M059J (cell line): ENCODE data around the gene MPV17. TPM values are rescaled to one million over a fixed set of nuclear protein-coding genes. Genes with fewer than 3 reads are reported as not detected.
"Not testable (repeated sequence)": the region's sequence is repeated elsewhere in the genome, so short reads cannot be mapped to it uniquely, and the experiment has no call there.

Experiments
- DNase-seq: peaks from one replicate; pipeline ENCODE4 v3.0.0-alpha.2; 2012; ENCODE audit warnings: low read depth
- total RNA-seq: library from RNA; depleted of rRNA; stranded (reverse); fragments of >200 nt; shearing (Covaris generic); gene quantifications from 2 replicates; pipeline ENCODE4 v1.2.3, GENCODE V29; 2014

Gene MPV17
- total RNA-seq, 1 experiment from 2014 or later: 95.2 TPM

DNA sequence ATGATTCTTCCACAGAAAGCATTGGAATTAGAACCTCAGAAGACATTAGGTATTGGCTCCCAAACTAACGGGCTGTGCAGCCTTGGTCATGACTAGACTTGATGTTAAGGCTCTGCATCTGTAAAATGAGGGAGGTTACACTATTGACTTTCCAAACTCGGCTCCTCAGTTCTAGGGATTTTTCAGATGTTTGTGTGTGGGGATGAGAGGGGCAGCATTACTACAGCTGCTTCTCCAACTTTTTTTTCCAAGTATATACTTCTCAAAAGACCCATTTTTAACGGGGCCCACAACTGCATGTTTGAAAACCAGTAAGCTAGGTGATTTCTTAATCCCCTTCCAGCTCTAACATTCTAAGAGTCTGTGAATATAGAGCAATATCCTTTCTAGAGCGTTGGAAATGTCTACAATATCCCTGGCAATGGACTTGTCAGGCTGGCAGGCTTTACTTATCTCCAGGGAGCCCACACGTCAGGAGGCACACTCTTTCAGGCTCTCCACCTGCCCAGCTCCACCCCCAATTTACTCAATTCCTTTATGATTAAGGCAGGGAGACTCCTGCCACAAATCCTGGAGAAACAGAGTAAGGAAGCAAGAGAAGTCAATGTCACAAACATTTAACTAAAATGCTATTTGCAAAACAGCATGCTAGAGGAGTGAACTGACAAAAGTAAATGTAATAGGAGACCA is 844 bp upstream of the MPV17 start:
- DNase-seq: no peak

DNA sequence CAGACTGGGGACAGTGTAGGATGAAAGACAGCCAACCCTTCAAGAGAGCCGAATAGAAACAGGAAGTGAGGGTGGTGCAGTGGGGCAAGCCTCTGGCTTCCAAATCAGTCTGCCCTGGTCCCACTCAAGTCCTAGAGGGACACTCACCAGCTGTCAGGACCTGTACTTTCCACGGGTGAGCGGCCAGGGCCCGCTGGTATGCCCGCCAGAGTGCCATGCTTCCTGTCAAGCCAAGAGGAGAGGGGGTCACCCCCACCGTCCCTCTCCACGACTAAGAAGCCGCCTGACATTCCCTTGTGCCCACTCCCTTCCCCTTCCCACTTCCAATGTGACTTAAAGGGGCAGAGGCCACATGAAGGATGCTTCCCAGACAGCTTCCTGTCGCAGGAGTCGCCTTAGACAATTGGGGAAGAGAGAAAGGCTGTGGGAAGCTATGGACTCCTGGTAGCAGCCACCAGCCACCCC is 564 bp downstream of the MPV17 start:
- peak; percentile 27 for DNase-seq

DNA sequence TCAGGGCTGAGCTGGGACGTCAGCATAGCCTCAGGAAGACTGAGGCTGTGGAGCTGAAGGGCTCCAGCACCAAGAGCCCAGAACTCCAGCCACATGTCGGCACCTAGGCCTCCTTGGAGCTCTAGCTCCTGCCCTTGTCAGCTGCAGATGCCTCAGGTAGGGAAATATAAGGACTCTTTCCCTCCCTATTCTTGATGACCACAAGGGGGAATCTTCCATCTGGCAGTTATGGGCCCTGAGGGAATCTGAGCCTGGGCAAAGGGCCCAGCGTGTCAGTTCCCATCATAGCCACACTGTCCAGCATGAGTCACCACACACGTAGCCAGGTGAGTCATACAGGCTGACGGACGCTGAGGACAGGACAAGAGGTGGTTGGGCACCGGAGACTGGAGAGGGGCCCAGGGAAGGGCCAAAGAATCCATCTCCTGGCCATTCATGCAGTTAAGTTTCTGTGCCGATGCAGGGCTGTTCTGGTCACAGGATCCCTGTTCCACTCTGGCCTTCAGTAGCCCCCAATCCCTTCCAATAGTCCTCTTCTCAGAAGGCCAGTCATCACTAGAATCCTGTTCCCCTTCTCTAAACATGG is 1.8 kb downstream of the MPV17 start:
- peak; percentile 99 for DNase-seq

DNA sequence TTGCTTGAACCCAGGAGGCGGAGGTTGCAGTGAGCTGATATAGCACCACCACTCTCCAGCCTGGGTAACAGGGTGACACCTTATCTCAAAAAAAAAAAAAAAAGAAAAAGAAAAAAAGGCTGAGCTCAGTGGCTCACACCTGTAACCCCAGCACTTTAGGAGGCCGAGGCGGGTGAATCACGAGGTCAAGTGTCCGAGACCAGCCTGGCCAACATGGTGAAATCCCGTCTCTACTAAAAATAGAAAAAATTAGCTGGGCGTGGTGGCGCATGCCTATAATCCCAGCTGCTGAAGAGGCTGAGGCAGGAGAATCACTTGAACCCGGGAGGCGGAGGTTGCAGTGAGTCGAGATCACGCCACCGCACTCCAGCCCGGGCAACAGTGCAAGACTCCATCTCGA is 3.1 kb downstream of the MPV17 start:
- not testable (repeated sequence) for DNase-seq

DNA sequence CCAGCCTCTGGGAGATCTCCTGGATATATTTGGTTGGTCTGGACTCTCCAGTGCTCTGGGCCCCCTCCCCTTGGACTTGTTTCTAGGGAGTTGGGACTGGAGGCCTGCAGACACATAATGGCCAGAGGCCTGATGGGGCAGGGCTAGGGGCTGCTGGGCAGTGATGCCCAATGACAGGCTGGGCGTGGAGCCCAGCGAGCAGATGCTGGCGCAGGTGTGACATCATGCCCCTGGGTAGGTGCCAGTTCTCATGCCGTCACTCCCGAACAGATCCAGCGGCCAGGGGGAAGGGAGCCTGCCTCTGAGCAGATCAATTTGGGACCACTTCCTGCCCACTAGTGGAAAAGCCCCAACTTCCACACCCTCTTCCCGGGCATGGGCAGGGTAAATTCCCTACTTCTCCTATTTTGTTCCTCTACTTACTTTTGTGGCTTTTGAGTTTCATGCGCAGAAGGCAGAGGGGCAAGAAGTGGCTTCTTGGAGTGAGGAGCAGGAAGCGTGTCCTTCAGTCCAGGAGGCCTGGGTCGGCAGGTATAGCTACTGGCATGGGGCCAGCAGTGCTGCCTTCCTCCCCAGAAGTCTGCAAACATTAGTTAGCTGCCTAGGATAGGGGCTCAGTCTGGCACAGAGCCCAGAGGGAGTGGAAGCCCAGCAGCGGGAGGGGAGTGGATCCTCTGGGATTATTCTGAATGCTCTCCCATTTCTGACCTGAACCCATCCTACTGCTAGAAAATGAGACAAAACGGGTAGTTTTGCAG is 6.1 kb downstream of the MPV17 start:
- no peak for DNase-seq

DNA sequence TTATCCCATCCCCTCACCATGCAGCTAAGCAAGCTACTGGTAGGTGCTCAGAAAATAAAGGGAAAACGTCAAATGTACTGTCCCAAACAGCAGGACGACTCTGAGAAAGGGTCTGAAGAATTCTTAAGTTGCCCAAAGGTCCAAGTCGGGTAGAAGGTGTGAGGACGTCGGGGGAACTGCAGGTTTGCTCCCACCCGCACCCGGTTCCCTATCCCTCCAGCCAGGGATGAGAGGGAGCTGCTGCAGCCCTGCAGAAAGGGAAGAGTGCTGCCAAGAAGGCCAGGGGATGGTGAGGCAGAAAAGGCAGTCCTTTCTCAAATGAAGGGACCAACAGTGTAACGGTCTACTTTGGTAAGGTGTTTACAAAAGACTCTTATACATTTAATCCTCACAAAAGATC is 7.8 kb downstream of the MPV17 start:
- DNase-seq: no peak

DNA sequence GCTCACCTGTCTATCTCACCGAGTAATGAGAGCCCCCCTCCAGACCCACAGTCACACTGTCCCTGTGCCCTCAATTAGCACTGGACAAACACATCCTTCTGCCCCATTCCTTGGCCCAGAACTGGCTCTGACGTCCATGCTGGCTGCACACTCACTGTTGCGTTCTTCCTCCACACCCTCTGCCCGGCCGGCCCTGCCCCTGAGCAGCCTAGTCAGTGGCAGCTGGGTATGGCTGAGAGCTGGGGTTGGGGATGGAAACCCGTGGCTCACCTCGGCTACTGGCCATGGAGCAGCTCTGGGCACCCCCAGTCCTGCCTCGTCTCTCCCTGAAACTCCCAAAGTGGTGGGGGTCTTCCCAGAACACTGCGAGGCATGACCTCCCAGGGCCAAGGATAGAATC is 8.2 kb downstream of the MPV17 start:
- no peak for DNase-seq

DNA sequence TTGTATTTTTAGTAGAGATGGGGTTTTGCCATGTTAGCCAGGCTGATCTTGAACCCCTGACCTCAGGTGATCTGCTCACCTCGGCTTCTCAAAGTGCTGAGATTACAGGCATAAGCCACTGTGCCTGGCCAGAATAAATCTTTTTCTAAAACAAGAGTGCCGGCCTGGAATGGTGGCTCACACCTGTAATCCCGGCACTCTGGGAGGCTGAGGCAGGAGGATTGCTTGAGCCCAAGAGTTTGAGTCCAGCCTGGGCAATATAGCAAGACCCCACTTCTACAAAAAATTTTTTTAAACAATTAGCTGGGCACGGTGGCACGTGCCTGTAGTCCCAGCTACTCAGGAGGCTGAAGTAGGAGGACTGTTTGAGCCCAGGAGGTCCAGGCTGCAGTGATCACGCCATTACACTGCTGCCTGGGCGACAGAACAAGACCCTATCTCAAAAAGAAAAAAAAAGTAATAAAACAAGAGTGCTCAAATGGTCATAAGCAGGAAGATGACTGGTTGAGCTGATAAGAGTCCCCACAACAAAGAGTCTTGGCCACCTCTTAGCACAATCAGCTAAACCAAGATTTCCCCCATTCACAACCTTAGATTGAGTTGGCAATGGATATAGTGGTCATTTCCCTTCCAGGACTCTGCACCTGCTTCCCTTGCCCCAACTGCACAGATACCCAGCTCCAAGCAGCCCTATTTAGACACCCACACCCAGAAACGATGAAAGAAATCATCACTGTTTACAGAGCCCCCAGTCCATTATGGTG is 8.8 kb downstream of the MPV17 start:
- DNase-seq: no peak

DNA sequence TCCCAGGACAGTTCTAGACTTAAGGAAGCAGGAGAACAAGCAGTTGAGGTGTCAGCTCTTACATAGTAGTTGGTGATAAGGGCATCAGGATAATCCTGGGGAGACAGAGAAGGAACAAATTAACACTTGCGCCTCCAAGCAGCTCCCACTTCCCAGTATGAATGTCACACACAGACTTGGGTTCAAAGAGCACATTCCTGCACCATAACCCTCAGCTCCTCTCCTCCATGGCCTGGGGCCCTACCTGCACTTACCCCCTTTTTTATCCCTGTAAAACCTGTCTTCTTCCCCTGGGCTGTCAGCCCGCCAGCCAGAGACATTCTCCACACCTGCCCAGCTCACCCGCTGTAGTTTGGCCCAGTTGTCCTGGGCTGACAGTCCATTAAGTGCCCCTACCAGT is 10.7 kb downstream of the MPV17 start:
- DNase-seq: no peak

DNA sequence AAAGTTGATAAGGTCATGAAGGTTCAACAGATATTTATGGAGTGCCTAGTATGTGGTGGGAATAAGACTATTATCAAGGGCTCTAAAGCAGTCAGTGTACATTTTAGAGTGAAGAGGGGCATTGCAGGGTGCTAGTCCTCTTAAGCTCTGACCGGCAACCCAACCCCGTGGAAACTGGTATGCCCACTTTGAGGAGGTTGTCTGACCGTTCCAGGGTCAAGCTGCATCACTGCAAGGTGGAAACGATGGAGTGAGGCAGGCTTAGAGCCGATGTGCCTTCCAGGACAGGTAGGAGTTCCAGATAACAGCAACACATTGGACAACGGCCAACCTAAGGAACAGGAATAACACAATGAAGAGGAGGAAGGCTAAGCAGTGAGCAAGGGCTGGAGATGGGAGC is 13.2 kb downstream of the MPV17 start:
- DNase-seq: no peak

DNA sequence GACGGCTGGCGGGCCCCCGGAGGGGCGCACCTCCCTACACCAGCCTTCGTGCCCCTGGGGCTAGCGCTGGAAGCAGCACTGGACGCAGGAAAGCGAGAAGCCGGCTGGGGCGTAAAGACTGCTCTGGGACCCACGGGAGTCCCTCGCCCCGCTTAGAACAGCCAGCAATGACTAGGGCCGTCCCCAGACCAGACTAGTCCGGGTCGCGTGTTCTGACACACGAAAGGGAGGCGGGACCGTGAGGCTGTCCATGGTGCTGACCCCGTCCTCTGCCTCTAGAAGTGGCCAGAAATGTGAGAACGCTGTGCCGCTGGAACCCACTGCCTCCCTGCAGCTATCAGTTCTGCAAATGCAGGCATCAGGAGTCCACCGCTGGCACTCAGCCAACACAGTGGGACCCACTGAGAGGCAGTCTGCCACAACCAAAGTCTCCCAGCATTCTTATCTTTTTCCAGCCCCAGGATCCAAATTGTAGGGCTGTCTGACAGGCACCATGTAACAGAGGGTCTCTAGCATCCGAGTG is 14.5 kb downstream of the MPV17 start, which contains the start of gene UCN:
Gene UCN, minus strand, starts transcription at position 87 of the 523 bp plus-strand sequence. CDS start 550 bp downstream, outside the sequence.
- no peak for DNase-seq

DNA sequence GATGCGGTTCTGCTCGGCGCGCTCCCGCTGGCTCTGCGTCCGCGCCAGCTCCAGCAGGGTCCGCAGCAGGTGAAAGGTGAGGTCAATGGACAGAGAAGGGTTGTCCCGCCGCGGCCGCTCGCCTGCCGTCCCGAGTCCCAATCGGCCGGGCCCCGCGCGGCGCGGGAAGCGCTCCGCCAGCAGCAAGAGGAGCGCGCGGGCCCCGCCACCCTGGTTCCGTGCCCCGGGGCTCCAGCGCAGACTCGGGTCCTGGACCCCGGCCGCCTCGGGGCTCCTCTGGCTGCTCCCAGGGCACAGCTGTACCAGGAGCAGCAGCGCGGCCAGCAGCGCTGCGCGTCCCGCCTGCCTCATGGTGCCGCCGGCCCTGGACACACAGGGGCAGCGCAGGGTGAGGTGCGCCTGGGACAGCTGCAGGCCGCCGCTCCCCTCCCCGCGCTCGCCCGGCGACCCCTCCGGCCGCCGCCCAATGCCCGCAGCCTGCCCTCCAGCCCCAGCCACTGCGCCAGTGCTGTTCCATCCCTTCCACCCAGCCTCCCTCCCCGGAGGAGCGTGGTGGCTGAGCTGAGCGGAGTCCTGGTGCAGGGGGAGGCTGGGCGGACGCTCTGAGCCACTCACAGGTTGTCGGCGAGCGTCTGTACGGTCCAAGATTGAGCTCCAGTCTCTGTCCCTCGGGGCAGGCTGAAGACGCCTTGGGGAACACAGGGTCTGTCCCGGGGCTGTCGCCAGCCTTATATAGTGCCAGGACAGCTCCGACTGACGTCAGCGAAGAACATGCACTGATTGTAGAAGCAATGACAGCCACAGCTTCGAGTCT is 15.1 kb downstream of the MPV17 start:
- no peak for DNase-seq

DNA sequence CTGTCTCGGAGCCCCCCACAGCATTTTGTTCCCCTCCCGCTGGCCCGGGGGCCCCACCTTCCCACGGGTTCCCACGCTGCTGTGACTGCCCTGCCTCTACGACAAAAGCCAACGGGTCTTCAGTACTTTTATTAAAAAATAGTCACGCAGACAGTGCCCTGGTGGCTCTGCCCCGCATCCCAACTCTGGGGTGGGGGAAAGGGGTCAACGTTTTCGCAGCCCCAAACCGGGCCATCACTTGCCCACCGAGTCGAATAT is 15.7 kb downstream of the MPV17 start:
- no peak for DNase-seq

DNA sequence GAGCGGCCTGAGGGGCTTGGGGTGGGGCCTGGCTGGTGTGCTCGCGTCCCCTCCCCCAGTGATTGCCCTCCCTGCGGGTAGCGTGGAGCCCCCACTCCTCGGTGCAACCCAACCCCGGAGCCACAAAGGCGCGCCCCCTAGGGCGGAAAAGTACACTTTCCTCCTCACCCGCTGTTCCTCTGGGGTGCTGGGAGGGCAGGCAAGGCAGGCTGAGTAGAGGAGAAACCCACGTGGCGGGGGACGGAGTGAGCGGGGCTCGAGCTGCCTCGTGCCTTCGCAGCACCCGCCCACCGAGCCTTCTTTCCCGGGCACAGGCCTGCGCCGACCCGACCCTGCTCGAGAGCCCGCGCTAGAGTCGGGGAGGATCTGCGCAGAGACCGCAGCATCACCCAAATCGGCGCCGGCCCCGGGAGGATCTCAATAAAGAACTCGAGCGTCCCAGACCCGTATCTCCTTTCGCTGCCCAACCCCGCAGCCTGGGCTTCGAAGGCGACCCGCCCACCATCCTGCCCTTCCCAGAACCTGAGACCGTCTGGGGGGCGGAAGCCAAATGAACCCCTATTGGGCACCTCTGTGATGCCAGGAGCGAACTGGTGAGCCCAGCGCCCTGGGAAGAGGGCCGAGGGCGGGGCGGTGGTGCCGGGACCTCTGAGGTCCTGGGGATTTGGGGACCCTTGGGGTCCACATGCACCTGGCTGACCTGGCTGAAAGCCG is 16.2 kb downstream of the MPV17 start:
- no peak for DNase-seq

DNA sequence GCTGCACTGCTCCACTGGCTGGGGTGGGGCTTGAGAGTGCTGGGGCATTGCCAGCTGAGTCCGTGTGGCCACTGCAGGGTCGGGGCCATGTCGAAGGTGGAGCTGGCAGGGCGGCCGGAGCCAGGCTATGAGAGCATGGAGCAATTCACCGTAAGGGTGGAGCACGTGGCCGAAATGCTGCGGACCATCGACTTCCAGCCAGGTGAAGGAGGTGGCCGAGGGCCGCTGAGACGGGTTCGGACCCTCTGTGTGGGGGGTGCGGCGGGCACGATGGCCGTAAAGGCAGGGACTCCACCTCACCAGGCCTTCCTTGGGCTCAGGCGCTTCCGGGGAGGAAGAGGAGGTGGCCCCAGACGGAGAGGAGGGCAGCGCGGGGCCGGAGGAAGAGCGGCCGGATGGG is 16.8 kb downstream of the MPV17 start:
- DNase-seq: no peak

DNA sequence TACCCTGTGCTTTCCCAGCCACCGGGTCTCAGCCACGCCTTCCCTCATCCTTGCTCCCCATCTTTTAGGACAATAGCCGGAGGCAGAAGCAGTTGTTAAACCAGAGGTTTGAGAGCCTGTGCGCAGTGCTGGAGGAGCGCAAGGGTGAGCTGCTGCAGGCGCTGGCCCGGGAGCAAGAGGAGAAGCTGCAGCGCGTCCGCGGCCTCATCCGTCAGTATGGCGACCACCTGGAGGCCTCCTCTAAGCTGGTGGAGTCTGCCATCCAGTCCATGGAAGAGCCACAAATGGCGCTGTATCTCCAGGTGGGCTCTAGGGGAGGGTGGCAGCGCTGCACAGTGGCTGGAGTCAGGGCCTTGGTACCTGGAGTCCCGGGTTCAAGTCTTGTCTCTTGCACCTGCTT is 17.4 kb downstream of the MPV17 start:
- DNase-seq: no peak

DNA sequence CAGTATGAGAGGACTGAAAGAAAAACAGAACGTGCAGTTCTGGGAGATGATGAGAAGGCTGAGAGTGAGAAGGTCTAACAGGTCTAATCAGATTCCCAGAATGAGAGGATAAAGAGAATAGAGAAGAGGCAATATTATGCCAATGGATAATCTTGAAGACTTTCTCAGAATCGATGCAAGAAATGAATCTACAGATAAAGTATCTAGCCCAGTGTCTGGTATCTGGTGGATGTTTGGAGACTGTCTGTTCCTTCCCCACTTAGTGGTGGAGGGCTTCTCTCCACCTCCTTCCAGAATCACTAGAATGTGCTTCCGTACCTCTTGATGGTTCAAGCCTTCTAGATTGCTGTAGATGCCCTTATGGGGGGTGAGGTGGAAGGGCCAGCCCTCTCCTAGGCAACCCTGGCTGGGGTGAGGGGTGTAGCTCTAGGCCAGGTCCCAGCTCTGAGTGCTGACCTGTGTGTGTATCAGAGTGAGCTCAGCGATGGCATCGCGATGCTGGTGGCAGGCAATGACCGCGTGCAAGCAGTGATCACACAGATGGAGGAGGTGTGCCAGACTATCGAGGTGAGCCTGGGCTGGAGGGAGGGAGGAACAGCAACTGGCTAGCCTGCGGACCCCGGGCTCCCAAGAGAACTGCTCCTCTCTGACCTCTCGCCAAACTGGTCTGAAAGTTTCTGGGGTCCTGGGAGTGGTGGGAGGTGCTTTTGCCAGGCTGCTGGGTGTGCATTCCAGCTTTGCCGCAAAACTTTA is 18.2 kb downstream of the MPV17 start:
- no peak for DNase-seq

DNA sequence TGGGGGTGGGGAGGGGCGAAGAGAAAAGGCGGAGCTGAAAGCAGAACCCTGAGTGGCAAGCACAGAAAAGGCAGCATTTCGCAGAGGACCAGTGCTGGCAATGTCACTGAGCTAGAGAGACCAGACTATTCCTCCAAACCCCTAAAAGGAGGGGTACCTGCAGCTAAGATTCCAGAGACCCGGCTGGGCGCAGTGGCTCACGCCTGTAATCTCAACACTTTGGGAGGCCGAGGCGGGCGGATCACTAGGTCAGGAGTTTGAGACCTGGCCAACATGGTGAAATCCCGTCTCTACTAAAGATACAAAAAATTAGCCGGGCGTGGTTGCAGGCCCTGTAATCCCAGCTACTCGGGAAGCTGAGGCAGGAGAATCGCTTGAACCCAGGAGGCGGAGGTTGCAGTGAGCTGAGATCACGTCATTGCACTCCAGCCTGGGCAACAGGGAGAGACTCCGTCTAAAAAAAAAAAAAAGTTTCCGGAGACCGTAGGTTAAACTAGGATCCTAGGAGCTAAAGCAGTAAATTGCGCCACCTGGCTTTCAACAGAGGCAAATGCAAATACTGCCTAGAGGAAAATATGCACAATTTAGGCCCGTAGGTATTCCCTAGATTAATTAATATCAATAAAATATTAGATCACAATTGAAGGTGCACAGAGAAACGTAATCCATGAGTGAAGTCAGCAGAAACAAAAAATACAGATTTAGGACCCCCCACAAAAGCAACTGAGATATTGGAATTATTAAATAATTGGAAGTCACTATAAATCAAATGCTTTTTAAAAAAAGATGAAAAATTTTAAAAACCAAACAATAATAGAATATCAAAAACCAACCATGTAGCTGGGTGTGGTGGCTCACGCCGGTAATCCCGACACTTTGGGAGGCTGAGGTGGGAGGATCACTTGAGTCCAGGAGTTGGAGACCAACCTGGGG is 19.5 kb downstream of the MPV17 start:
- DNase-seq: peak; percentile 72

DNA sequence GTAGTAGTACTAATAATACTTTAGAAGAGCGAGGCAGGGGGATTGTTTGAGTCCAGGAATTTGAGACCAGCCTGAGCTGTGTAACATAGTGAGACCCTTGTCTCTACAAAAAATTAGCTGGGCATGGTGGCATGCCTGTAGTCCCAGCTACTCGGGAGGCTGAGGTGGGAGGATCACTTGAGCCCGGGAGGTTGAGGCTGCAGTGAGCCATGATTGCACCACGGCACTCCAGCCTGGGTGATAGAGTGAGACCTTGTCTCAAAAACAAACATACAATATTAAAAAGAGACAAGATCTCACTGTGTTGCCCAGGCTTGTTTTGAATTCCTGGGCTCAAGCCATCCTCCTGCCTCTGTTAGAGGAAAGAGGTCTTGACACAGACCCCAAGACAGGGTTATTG is 22.3 kb downstream of the MPV17 start:
- not testable (repeated sequence) for DNase-seq
